ENCODE data around the gene C1QTNF1.

C1QTNF1 gene

GRCh38 chr17:79000396-79001189, 23.4 kb upstream of the C1QTNF1 start:
- Histone ChIP-seq H3K4me1 (ENCODE audit: control insufficient read depth, insufficient read depth, low read length) (no peaks in the 10 kb centered on the region), H3K27ac (ENCODE audit: low read length) (no peak overlapping the region), H3K4me3 (ENCODE audit: low read length) (no peak overlapping the region), H3K9me3 (ENCODE audit: control insufficient read depth, insufficient read depth, low read length) (no peaks in the 10 kb centered on the region), H3K27me3 (ENCODE audit: control insufficient read depth, insufficient read depth, low read length) (peaks cover 19% of the 10 kb centered on the region), H3K36me3 (ENCODE audit: control insufficient read depth, insufficient read depth, low read length) (peaks cover 7% of the 10 kb centered on the region)
- WGBS (ENCODE audit: insufficient coverage, insufficient read length) = no CpG with 5 or more reads among the region's 25 CpGs
- no peak for DNase-seq (ENCODE audit: low read depth, low spot score)

GRCh38 chr17:79001190-79002020, 22.6 kb upstream of the C1QTNF1 start:
- Histone ChIP-seq H3K4me1 (ENCODE audit: control insufficient read depth, insufficient read depth, low read length) (no peaks in the 10 kb centered on the region), H3K36me3 (ENCODE audit: control insufficient read depth, insufficient read depth, low read length) (peaks cover 9% of the 10 kb centered on the region), H3K27me3 (ENCODE audit: control insufficient read depth, insufficient read depth, low read length) (peaks cover 26% of the 10 kb centered on the region), H3K4me3 (ENCODE audit: low read length) (no peak overlapping the region), H3K27ac (ENCODE audit: low read length) (no peak overlapping the region), H3K9me3 (ENCODE audit: control insufficient read depth, insufficient read depth, low read length) (no peaks in the 10 kb centered on the region)
- DNase-seq (ENCODE audit: low read depth, low spot score) = no peak
- WGBS (ENCODE audit: insufficient coverage, insufficient read length) = no CpG with 5 or more reads among the region's 19 CpGs

- peaks cover 27% of the 10 kb centered on the region for H3K27me3 ChIP-seq (ENCODE audit: control insufficient read depth, insufficient read depth, low read length)
- no peaks in the 10 kb centered on the region for H3K9me3 ChIP-seq (ENCODE audit: control insufficient read depth, insufficient read depth, low read length)
- H3K4me1 ChIP-seq (ENCODE audit: control insufficient read depth, insufficient read depth, low read length) = no peaks in the 10 kb centered on the region
- no peak for DNase-seq (ENCODE audit: low read depth, low spot score)
- no peak overlapping the region for H3K4me3 ChIP-seq (ENCODE audit: low read length)
- H3K27ac ChIP-seq (ENCODE audit: low read length) = no peak overlapping the region
- no CpG with 5 or more reads among the region's 14 CpGs for WGBS (ENCODE audit: insufficient coverage, insufficient read length)
- H3K36me3 ChIP-seq (ENCODE audit: control insufficient read depth, insufficient read depth, low read length) = peaks cover 2% of the 10 kb centered on the region; the same call in 1 of the 2 replicates
Measured at GRCh38 chr17:79002291-79002690, 21.7 kb upstream of the C1QTNF1 start.

- Histone ChIP-seq H3K4me3 (ENCODE audit: low read length) (no peak overlapping the region), H3K4me1 (ENCODE audit: control insufficient read depth, insufficient read depth, low read length) (no peaks in the 10 kb centered on the region), H3K27me3 (ENCODE audit: control insufficient read depth, insufficient read depth, low read length) (peaks cover 29% of the 10 kb centered on the region), H3K36me3 (ENCODE audit: control insufficient read depth, insufficient read depth, low read length) (0 out of 2 replicates have a peak, but pooled peaks cover 2% of the 10 kb centered on the region), H3K9me3 (ENCODE audit: control insufficient read depth, insufficient read depth, low read length) (no peaks in the 10 kb centered on the region), H3K27ac (ENCODE audit: low read length) (no peak overlapping the region)
- WGBS (ENCODE audit: insufficient coverage, insufficient read length) = no CpG with 5 or more reads among the region's 20 CpGs
- no peak for DNase-seq (ENCODE audit: low read depth, low spot score)
Measured at GRCh38 chr17:79002796-79003593, 21.0 kb upstream of the C1QTNF1 start.

- 100% methylated on average over 1 of the region's 3 CpGs for WGBS (ENCODE audit: insufficient coverage, insufficient read length)
- peaks cover 32% of the 10 kb centered on the region for H3K27me3 ChIP-seq (ENCODE audit: control insufficient read depth, insufficient read depth, low read length)
- no peak for DNase-seq (ENCODE audit: low read depth, low spot score)
- 0 out of 2 replicates have a peak, but pooled peaks cover 2% of the 10 kb centered on the region for H3K4me1 ChIP-seq (ENCODE audit: control insufficient read depth, insufficient read depth, low read length)
- H3K9me3 ChIP-seq (ENCODE audit: control insufficient read depth, insufficient read depth, low read length) = no peaks in the 10 kb centered on the region
- H3K4me3 ChIP-seq (ENCODE audit: low read length) = no peak overlapping the region
- no peak overlapping the region for H3K27ac ChIP-seq (ENCODE audit: low read length)
- 0 out of 2 replicates have a peak, but pooled peaks cover 2% of the 10 kb centered on the region for H3K36me3 ChIP-seq (ENCODE audit: control insufficient read depth, insufficient read depth, low read length)
Measured at GRCh38 chr17:79003661-79004411, 20.1 kb upstream of the C1QTNF1 start.

- no peaks in the 10 kb centered on the region for H3K9me3 ChIP-seq (ENCODE audit: control insufficient read depth, insufficient read depth, low read length)
- H3K27me3 ChIP-seq (ENCODE audit: control insufficient read depth, insufficient read depth, low read length) = peaks cover 32% of the 10 kb centered on the region
- 0 out of 2 replicates have a peak, but pooled peaks cover 2% of the 10 kb centered on the region for H3K36me3 ChIP-seq (ENCODE audit: control insufficient read depth, insufficient read depth, low read length)
- no peak overlapping the region for H3K27ac ChIP-seq (ENCODE audit: low read length)
- no peak for DNase-seq (ENCODE audit: low read depth, low spot score)
- WGBS (ENCODE audit: insufficient coverage, insufficient read length) = 100% methylated on average over 2 of the region's 12 CpGs
- peaks cover 2% of the 10 kb centered on the region; the same call in 1 of the 2 replicates for H3K4me1 ChIP-seq (ENCODE audit: control insufficient read depth, insufficient read depth, low read length)
- H3K4me3 ChIP-seq (ENCODE audit: low read length) = no peak overlapping the region
Measured at GRCh38 chr17:79005063-79005861, 18.7 kb upstream of the C1QTNF1 start.

- no CpG with 5 or more reads among the region's 8 CpGs for WGBS (ENCODE audit: insufficient coverage, insufficient read length)
- H3K27me3 ChIP-seq (ENCODE audit: control insufficient read depth, insufficient read depth, low read length) = peaks cover 32% of the 10 kb centered on the region
- 0 out of 2 replicates have a peak, but pooled peaks cover 2% of the 10 kb centered on the region for H3K36me3 ChIP-seq (ENCODE audit: control insufficient read depth, insufficient read depth, low read length)
- no peak overlapping the region for H3K27ac ChIP-seq (ENCODE audit: low read length)
- H3K9me3 ChIP-seq (ENCODE audit: control insufficient read depth, insufficient read depth, low read length) = no peaks in the 10 kb centered on the region
- no peak overlapping the region for H3K4me3 ChIP-seq (ENCODE audit: low read length)
- no peak for DNase-seq (ENCODE audit: low read depth, low spot score)
- H3K4me1 ChIP-seq (ENCODE audit: control insufficient read depth, insufficient read depth, low read length) = peaks cover 2% of the 10 kb centered on the region; the same call in 1 of the 2 replicates
Measured at GRCh38 chr17:79006046-79006445, 17.9 kb upstream of the C1QTNF1 start.

- no peaks in the 10 kb centered on the region for H3K9me3 ChIP-seq (ENCODE audit: control insufficient read depth, insufficient read depth, low read length)
- peaks cover 2% of the 10 kb centered on the region; the same call in 1 of the 2 replicates for H3K4me1 ChIP-seq (ENCODE audit: control insufficient read depth, insufficient read depth, low read length)
- H3K36me3 ChIP-seq (ENCODE audit: control insufficient read depth, insufficient read depth, low read length) = 0 out of 2 replicates have a peak, but pooled peaks cover 2% of the 10 kb centered on the region
- no peak for DNase-seq (ENCODE audit: low read depth, low spot score)
- peaks cover 27% of the 10 kb centered on the region for H3K27me3 ChIP-seq (ENCODE audit: control insufficient read depth, insufficient read depth, low read length)
- H3K4me3 ChIP-seq (ENCODE audit: low read length) = no peak overlapping the region
- H3K27ac ChIP-seq (ENCODE audit: low read length) = no peak overlapping the region
- no CpG with 5 or more reads among the region's 19 CpGs for WGBS (ENCODE audit: insufficient coverage, insufficient read length)
Measured at GRCh38 chr17:79006794-79007503, 17.0 kb upstream of the C1QTNF1 start.
